ENCODE results near the gene MMP17.

Gene MMP17

DNA sequence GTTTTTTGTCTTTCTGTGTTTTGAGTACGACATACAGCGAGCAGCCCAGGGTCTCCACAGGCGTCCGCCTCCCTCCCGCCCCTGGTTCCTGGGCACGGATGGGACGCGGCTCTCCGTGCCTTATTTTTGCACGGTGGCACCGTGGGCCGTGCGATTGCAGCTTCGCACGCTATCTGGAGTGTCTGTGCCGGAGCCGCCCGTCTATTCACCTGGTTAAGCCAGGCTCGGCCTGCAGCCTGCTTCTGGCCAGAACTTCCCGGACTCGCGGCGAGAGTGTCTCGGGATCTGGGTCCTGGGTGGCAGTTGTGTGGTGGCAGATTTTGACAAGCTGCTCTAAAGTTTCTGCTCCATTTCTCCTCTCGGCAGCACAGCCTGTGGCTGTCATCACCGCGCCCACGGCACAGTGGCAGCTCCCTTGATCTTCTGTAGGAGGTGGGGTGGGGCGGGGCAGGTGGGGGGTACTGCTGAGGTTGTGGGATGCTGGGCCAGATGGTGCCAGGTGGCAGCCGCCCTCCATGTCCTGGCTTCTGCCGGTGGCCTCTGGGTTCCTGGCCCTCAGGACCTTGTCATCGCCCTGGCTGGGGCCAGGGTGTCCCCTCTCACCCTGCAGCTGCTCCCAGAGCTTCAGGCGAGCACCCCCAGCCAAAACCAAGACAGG lies 2.9 kb downstream of the MMP17 start:
- DNase-seq (ENCODE audit: low read depth) = no peak

DNA sequence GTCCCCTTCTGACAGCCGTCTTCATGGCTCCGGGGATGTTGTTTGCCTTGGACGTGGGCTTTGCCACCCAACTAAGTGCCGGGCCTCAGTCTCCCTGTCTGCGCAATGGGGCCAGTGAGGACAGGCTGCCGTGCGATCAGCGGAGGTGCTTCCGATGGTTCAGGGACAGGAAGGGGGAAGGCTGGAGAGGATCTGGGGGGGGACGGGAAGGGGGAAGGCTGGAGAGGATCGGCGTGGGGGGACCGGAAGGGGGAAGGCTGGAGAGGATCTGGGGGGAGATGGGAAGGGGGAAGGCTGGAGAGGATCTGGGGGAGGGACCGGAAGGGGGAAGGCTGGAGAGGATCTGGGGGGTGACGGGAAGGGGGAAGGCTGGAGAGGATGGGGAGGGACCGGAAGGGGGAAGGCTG lies 3.4 kb downstream of the MMP17 start:
- no peak for DNase-seq (ENCODE audit: low read depth)

DNA sequence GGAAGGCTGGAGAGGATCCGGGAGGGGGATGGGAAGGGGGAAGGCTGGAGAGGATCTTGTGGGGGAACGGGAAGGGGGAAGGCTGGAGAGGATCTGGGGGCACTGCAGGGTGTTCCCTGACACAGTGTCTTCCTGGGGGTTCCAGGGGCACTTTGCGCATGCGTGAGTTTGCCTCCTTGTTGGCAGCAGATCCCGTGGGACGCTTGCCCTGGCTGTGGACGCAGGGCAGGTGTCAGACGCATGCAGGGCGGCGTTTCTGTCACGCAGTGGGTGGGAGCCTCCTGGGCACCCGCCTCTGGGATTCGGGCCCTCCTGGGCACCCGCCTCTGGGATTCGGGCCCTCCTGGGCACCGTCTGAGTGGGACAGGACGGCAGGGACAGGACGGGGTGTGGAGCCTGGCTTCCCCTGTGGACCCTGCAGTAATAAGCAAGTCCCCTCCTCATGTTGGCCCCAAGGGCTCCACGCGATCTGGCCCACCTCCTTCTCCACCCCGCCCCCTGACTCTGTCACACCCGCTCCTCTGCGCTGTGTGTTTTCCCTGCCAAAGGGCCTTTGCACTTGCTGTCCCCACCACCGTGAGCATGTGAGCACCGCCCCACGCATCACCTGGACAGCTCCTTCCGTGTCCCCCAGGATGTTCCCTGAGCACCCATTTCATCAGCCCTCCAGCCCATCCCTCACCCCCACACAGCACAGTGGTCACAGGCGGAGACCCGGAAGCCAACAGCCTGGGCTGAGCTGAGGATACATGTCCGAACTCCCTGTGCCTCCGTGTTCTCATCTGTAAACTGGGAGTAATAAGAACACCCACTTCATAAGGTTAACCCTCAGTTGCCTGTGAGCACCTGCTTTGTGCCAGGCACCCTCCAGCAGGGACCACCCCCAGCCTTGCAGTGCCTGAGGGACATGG lies 4.4 kb downstream of the MMP17 start:
- DNase-seq (ENCODE audit: low read depth) = no peak

DNA sequence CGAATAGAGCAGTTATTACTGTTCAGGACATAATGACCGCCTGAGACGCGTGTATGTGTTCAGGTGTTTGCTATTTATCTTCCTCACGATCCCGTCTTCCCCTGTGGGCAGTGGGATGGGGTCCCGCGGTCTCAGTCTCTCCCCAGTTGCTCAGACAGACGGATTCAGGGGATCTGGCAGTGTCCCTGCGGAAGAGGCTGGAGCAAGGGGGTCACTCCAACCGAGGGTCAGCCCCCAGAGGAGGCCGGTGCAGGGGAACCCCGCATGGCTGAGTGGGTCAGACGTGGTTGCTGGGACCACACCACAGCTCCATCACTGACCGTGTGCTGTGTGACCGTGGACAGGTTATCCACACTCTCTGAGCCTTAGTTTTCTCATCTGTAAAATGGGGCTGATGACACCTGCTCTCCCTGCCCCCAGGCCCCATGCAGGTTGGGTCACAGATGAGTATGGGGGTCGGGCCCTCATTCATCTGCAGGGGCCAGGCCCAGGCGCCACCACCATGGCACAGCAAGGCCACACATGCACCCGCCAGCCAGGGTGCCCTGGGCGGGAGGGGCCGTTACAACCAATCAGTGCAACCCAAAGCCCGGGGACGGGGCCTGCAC lies 5.2 kb downstream of the MMP17 start:
- DNase-seq (ENCODE audit: low read depth) = no peak

DNA sequence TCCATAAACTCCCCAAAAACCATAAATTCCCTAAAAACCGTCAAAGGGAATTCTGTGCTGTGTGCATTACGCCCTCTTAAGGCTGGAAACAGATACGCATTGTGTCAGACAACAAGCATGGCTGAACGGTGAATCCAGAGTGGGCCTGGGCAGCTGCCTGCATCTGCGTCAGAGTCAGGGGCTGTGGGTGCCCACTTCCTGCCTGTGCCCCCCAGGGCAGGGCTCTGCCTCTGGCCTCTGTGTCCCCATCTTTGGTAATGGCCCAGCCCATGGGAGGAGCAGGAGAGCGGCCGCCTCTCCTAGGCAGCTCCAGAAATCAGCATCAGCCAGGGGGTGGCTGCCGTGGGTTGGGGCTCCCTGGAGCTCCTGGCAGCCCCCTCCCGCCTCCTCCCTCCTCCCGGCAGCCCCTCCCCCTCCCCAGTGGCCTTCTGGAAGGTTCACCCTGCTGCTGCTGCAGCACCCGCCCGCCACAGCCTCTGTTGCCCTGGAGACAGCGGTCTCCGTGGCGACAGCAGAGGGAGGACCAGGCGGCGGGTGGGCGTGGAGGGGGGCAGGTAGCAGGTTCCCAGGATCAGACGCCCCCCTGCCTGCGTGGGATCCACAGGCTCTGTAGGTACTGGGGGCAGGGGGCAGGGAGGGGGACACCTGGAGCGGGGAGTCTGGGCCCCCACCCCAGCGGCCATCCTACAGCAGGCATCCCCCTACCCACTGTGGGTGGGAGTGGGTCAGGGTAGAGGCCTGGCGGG lies 5.9 kb downstream of the MMP17 start:
- no peak for DNase-seq (ENCODE audit: low read depth)

DNA sequence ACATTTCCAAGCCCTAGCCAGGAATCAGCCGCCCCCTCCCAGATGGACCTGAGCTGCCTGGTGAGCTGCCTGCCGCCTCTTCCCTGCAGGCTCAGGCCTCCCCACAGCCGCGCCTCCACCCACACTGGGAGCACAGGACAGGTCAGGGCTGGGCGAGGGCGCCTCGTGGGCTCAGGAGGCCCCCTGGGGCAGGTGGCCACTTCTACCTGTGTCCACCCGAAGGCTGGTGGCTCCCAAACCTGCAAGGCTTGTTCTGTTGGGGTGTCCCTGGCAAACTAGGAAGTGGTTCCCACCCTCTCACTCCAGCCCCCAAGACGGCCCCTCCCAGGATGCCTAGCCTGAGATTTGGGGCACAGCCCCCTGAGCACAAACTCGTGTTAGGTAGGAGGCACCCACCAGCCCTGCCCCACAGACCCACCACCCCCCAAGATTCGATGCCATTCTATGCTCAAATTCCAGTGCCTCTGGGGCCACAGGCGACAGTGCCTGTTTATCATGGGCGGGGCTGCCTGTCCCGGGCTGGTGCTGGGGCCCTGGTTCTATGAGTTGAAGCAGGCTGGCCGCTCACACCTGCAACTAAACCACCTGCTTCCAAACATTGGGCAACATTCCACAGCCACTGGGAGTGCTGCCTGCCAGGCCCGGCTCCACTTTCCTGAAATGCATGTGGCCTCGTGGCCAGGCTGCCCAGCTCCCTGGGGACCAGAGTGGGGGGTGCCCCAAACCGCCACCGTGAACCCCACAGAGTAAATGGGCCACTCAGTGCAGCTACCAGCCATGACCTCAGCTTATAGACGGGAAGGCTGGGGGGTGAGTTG lies 6.8 kb downstream of the MMP17 start:
- DNase-seq (ENCODE audit: low read depth) = no peak

DNA sequence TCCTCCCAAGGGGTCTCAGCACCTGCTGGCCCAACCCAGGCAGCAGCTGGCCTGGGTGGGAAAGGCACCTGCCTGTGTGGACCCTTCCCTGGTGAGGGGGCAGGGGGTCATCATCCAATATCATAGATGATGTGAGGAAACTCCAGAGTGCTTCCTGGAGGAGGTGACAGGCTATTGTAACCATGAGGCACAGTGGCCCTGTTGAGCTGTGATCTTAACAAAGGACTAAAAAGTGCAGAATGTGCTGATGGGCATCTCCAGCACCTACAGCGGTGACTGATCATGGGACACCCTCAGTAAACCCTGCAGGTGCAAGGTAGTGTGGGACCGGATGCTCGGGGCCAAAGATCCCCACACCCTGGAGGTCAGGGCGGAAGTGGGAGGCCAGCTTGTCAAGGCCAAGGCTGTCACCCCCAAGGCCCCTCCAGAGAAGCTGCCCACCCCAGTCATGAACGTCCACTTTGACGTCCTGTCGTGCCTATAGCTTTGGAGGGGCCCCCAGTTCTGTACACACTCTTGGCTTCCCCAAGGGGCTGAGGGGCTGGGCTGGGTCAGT lies 7.5 kb downstream of the MMP17 start:
- no peak for DNase-seq (ENCODE audit: low read depth)

DNA sequence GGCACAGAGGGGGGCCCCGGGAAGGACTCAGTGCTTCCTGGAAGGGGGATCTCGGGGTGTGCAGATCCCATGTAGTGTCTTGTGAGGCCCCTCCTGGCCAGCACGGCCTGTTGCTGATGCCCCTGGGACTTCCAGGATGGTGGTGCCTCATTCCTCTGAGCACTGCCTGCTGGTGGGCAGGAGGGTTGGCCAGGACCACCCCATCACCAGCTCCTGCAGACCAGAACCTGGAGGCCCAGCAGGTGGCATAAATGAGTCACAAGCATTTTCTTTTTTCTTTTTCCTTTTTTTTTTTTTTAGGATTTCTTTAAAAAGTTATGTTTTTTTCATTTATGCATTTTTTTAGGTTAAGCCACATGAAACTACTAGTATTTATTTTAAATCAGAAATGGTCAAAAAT lies 8.0 kb downstream of the MMP17 start:
- no peak for DNase-seq (ENCODE audit: low read depth)

DNA sequence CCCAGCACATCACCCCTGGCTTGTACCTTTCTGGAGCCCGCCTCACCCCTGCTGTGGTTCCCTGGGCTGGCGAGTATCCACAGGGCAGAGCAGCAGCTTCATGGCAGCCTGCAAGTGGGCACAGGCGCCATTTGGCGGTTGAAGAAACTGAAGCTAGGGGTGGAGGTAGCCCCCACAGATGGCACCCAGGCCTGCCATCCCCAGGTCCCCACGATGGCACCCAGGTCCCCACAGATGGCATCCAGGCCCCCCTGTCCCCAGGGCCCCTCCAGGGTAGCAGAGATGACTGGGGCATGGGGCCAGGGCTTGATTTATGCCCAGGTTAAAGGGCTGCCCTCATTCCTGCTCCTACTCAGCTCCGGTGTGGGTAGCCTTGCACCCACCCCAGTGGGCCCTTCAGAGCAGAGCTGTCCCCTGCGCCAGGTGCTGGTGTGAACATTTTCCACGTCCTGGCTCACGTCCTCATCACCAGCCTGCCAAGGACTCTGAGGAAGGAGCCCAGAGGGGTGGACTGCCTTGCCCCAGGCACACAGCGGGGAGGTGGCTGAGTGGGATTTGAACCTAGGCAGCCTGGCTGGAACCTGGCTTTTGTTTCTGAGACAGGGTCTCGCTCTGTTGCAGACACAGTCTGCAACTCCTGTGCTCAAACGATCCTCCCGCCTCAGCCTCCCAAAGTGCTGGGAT lies 8.7 kb downstream of the MMP17 start:
- DNase-seq (ENCODE audit: low read depth) = no peak

DNA sequence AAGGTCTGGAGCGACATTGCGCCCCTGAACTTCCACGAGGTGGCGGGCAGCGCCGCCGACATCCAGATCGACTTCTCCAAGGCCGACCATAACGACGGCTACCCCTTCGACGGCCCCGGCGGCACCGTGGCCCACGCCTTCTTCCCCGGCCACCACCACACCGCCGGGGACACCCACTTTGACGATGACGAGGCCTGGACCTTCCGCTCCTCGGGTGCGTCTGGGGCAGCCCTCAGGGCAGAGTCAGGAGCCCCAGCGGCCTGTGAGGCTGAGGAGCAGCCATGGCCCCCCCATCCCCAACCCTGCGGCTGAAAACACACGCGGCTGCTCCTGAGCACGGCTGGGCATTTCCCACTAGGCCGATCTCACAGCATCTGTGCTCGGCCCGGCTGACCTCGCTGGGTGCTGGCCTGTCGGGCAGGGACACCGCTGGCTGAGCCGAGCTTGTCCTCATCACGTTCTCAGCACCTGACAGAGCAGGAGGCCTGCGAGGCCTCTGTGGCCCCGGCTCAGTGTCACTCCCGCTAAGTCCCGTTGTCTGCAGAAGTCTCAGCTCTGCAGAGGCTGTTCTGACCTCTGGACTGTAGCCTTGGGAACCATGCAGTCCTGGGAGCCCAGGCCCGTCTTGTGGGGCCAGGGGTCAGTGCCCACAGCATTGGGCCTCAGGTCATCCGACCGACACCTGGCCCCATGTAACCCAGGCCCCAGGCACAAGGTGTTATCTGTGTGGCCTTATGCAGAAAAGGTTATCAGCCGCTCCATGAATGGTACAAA lies 12.6 kb downstream of the MMP17 start:
- no peak for DNase-seq (ENCODE audit: low read depth)

DNA sequence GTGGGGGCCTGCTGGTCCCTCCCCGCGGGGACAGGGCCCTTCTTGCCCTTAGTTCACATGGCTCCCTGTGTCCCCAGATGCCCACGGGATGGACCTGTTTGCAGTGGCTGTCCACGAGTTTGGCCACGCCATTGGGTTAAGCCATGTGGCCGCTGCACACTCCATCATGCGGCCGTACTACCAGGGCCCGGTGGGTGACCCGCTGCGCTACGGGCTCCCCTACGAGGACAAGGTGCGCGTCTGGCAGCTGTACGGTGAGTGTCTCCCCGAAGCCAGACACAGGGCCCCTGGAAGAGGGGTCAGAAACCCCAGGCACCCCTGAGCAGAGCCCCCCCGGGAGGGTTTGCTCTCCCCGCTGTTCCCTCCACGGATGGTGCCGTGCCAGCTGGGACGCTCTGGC lies 13.4 kb downstream of the MMP17 start:
- DNase-seq (ENCODE audit: low read depth) = no peak

DNA sequence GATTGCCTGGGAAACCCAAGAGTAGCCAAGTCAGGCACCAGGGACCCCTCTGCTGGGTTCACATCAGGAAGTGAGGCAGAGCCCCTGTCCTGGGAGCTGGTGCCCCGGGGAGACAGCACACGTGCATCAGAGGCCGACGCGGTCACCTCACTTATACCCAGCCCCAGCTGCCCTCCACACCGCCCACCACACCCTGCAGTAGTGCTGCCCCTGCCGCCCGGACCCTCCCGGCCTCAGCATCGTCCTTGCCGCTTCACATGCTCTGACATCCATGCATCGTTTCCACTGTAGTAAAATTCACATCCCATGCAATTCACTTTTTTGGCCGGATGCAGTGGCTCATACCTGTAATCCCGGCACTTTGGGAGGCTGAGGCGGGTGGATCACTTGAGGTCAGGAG lies 14.0 kb downstream of the MMP17 start:
- DNase-seq (ENCODE audit: low read depth) = no peak

DNA sequence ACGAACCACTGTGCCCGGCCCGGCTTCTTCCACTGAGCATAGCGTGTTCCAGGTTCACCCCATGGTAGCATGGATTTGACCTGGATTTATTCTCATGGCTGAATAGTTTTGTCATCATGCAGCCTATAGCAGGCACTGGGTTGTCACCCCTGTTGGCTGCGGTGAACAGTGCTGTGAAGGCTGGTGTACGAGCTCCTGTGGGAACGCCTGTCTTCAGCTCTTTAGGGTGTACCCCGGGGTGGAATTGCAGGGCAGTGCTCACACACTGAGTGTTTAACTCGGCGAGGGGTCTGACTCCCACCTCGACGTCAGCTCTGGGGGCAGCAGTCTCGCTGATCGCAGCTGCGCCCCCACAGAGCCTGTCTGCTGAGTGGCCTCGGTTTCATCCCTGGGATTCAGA lies 15.3 kb downstream of the MMP17 start:
- no peak for DNase-seq (ENCODE audit: low read depth)

DNA sequence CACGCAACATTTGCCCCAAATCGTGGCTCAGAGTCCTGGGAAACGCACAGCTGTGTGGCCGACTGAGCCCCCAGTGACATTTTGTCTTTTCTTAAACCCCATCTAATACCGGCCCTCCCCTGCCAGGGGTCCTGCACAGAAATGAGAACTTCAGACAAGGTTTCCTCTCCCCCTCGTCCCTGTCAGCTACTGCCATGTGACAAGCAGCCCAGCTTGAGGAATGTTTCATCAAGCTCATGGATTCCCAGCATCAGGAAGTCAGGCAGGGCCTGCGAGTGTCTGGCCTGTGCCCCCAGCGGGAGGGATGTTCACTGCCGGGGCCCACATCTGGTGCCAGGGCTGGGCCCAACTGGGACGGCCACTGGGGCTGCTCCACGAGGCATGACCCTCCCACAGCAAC lies 15.9 kb downstream of the MMP17 start:
- DNase-seq (ENCODE audit: low read depth) = no peak

DNA sequence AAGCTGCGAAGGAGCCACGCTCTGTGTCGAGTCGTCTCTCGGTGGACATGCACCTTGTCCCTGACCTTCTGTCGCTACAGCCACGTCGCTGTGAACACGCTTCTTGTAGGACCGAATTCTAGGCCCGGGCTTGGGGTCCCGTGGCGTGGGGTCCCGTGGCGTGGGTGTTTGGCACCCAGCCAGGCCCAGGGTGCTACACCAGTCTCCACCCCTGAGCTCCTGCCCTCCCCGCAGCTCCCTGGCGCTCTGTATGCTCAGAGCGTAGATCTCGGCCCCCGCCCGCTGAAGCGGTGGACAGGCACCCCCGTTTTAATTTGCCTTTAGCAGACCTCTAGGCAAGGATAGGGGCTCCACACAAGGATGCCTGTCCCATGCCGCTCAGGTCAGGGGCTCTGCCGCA lies 16.5 kb downstream of the MMP17 start:
- no peak for DNase-seq (ENCODE audit: low read depth)

DNA sequence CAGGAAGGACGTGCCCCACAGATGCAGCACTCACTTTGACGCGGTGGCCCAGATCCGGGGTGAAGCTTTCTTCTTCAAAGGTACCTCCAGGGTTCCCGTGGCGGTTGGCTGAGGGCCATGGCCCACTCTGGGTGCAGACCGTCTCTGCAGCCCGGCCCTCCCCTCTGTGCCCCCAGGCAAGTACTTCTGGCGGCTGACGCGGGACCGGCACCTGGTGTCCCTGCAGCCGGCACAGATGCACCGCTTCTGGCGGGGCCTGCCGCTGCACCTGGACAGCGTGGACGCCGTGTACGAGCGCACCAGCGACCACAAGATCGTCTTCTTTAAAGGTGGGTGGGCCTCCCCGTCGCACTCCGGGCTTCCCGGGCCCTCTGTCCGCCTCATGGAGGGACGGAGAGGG lies 16.9 kb downstream of the MMP17 start:
- no peak for DNase-seq (ENCODE audit: low read depth)

DNA sequence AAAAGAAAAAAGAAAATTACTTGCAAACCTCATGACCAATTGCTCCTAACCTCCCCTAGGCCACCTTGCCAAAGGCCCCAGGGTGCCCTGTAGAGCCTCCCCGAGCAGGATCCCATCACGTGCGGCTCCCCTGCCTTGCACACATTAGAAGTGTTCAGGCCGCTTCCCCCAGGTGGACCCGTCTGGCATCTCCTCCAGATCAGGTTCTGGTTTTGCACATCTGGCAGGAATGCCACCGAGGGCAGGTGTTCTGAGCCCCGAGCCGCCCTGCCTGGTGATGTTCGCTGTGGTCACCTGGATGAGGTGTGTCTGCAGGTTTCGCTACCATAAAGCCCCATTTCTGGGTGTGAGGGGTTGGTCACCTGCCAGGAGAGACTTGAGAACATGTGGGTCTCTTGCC lies 19.3 kb downstream of the MMP17 start:
- no peak for DNase-seq (ENCODE audit: low read depth)

DNA sequence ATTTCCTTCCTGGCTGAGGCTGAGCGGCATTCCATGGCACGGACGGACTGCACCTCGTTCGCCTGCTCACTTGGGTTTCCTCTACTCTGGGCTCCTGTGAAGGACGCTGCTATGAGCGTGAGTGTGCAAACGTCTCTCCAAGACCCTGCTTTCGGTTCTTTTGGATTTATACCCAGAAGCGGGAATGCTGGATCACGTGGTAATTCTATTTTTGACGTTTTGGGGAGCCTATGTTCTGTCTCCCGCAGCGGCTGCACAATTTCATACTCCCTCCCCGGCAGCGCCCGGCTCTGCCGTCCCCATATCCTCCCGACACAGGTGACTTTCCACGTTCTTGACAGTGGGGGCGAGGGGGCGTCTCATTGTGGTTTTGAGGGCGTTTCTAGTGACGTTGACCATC lies 20.6 kb downstream of the MMP17 start:
- DNase-seq (ENCODE audit: low read depth) = no peak

DNA sequence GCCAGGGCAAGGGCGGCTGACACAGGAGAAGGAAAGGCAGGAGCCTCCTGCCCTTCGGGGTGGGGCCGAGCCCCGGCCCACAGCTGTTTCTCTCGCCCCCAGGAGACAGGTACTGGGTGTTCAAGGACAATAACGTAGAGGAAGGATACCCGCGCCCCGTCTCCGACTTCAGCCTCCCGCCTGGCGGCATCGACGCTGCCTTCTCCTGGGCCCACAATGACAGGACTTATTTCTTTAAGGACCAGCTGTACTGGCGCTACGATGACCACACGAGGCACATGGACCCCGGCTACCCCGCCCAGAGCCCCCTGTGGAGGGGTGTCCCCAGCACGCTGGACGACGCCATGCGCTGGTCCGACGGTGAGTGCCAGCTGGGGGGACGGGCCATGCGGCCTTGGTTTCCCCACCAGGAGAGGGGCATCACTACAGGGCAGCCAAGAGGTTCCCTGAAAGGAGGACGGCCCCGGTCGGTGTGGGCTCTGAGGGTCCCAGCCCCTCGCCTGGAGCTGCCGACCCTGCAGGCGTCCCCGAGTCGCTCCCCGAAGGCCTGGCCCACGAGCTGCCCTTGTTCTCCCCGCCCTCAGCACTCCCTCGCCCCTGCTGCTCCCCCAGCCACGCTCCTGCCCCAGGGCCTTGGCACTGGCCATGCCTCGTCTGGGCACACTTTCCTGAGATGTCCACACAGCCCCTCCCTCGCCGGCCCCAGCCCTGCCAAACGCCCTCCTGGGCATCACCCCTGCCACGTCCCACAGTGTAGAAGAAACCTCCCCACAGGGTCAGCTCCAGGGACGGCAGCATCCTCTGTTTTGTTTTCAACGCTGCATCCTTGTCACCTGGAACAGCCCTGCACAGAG lies 21.7 kb downstream of the MMP17 start:
- DNase-seq (ENCODE audit: low read depth) = no peak
